GM21619 (cell line): ENCODE results near the gene PRKX.
"Not testable (repeated sequence)": the region's sequence is repeated elsewhere in the genome, so short reads cannot be mapped to it uniquely, and the experiment has no call there.

ENCODE experiments used
- ATAC-seq: cut with Tn5 transposase; IDR thresholded peaks from one replicate; pipeline ENCODE4 v1.9.1; 2021; ENCODE audit not compliant: unreplicated experiment

Gene PRKX

DNA sequence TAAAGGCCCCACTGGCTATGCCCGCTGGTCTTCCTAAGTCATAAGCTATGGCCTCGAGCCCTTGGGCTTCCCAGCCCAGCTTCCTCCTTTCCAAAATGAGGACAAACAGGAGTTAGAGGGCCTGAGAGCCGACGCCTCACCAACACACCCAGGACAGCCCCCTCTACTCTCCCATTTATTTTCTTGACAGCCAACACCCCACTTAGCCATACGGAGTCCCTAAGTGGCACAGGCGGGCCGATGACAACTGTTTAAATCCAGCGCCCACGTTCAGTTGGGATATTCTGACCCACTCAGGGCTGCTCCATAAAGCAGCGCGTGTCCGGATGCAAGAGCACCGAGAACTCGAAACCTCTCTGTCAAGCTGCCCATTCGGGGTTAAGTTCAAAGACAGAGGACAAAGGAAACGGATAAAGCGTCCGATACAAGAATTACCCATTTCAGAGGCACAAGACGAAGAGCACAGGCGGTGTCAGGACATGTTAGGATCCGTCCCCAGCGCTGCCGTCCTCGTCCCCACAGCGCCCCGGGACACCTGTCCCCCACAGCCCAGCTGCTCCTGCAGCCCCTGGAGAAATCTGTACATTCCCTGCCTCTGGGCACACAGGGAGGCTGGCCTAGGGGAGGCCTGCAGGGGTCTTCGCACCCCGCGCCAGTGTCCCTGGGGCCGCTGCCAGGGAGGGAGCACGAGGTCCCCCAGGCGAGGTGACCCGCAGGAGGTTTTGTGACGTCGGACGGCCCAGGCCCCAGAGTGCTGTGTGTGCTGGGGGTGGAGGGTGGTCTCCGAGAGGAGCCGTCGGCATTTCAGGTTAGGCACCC lies 1.2 kb downstream of the PRKX start:
- ATAC-seq, result peak; percentile 8

DNA sequence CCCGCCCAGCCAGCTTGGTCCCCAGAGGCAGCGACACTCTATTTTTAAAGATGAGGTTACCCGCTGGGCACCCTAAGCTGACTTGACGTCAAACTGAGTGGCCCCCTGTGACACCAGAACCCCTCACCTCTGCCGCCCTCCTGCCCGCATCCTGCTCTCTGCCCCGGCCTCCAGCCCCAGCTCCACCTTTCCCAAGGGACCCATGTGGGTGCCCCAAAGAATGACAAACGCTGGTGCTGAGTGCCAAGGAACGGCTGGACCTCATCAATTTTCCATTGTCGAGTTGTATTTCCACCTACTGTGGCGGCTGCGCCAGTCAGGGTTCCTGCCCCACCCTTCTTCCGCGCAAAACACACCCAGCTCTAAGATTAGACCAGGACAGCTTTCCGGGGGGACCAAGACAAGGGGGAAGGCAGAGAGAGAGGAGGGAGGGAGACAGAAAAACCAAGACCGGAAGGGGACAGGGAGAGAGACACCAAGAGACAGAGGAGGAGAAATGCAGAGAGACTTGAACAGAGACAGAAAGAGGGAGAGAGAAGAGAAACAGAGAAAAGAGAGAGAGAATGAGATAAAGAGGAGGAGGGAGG lies 2.0 kb downstream of the PRKX start:
- peak; percentile 20 for ATAC-seq

DNA sequence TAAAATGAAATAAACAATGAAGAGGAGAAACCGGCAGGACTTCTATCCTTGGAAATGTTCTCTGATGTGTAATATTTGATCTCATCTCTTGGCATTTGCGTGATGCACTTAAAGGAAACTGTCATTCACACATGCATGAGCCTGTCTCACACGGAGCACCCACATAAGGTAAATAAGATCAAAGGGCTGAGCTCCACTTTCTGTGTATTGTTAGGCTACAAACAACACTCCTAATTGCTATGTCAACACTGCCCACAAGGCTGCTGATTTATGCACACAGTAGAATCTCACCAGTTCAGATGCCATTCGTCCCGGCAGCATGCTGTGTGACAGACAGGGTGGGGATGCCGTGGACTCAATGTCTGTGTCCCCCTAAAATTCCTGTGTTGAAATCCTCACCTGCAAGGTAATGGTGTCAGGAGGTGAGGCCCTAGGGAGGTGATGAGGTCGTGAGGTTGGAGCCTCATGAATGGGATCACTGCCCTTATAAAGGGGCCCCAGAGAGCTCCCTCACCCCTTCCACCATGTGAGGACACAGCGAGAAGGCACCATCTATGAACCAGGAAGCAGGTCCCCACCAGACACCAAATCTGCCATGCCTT lies 5.7 kb downstream of the PRKX start:
- ATAC-seq, result not testable (repeated sequence)

DNA sequence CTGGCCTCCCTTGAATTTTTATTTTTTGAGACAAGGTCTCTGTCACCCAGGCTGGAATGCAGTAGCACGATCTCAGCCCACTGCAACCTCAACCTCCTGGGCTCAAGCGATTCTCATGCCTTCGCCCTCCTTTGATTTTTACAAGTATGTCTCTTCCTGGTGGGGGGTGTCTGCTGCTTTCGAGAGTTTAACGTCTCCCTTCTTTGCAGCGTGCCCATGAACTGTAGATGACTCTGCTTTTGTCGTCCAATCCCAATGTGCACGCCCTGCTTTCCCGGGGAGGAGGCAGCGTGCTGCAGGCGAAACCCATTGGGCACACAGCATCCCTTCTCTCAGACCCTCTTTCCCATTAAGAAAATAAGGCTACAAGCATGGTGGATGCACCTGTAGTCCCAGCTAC lies 7.0 kb downstream of the PRKX start:
- ATAC-seq, result no peak

DNA sequence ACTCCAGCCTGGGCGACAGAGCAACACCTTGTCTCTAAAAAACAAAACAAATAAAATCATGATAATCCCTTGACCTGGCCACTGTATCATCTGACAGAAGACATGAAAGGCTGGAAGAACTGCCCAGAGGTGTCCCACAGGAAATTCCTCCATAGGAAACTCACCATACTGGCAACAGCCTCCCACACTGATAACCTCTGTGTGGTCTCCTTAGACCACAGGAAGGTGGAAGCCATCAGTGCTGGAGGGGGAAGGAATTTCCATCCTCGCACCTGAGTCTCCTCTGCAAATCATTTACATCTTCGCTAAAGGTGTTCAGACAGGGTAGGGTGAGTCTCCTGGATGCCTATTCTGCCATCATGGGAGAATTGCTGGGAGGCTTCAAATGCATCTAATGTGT lies 10.2 kb downstream of the PRKX start:
- not testable (repeated sequence) for ATAC-seq

DNA sequence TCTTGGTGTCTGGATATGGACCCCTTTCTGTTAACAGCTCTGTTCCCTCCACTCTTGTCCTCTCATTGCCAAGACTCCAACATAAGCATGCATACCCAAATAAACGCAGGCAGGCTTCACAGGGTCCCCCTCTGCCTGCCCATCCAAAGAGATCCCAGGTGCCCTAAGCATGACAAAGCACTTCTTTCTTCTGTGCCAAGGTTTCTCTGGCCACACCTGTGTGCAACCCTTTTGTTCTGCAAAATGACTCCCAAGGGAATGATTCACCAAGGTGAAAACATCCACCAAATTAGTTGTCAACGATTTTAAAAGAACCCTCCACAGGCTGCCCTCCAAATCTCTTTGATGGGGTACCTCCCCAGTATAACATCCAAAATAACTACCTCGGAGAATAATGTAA lies 11.4 kb downstream of the PRKX start:
- ATAC-seq, result not testable (repeated sequence)

DNA sequence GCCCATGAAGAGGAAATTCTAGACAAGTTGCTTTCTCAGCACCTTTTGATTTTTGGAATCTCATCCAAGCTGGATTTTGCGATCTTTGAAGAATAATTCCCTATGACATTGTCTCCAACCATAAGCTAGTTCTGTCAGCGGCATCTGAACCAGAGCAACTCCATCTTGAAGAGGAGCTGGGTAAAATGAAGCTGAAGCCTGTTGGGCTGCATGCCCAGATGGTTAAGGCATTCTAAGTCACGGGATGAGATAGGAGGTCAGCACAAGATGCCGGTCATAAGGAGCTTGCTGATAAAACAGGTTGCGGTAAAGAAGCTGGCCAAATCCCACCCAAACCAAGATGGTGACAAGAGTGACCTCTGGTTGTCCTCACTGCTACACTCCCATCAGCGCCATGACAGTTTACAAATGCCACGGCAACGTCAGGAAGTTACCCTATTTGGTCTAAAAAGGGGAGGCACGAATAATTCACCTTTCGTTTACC lies 12.0 kb downstream of the PRKX start:
- not testable (repeated sequence) for ATAC-seq

DNA sequence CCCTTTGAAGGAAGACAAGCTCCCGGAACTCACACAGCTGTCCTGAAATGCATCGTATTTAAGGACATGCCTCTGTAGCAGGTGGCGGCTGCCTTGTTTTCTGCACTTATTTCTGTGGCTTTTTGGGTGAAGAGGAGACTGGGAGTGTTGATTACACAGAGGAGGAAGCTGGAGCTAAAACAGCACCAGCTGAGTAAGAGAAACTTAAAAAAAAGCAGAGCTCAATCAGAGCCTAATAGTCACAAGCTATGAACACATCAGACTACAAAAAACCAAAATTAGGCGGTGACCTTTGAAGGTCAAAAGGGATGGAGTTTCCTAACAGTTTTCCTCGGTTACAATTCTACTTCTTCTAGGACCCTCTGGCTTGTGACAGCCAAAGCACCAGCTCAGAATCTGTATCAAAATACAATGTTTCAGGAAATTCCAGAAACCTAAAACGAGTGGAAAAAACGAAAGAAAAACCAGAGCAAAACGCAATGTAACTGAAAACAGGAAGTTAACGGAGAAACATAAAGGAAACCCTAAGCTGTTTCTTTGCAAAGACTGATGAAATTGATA lies 13.5 kb downstream of the PRKX start:
- ATAC-seq, result peak; percentile 57

DNA sequence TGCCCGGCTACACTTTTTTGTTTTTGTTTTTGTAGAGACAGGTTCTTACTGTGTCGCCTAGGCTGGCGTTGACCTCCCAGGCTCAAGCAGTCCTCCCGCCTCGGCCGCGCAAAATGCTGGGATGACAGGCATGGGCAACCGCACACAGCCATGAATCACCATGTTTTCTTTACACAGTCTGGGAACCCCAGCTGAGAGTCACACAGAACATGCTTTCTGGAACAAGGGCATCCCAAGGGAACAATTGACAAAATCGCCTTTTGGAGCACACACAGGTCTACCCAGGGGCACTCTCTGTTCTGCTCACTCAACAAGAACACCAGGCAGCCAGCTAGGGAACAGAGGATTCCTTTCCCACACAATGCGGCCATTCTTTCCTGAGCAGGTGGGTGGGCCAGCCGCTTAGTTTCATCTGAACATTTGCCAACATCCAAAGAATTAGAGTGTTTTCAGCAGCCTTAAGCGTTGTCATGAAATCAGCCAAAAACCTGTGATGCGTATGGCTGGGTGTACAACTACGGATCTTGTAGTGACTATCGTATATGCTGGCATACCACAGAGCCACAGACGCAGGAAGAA lies 15.7 kb downstream of the PRKX start:
- ATAC-seq, result no peak

DNA sequence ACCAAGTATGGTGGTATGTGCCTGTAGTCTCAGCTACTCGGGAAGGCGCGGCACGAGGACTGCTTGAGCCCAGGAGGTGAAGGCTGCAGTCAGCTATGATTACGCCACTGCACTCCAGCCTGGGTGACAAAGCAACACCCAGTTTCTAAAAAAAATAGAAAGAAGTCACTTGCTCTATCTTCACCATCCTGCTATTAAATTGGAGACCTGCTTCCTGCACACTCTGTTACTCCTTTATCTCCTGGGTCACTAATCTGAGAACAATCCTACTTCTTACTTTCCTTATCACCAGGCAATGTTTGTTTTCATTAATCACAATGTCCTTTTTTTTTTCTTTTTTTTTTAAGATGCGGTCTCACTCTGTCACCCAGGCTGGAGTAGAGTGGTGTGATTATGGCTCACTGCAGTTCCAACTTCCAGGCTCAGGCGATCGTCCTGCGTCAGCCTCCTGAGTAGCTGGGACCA lies 16.2 kb downstream of the PRKX start:
- ATAC-seq, result no peak

DNA sequence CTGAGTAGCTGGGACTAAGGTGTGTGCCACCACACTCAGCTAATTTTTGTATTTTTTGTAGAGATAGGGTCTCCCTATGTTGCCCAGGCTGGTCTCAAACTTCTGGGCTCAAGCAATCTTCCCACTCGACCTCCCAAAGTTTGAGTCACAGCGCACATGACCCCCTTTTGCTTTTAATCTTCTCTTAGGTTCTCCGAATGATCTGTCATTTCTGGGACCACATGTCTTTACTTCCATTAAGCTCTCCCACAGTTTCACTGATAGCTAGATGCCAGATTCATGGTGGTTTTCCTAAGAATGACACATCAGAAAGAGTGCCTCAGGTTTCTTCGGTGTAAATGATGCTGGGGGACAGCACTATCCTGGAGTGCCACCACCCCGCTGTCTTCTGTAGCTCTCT lies 17.9 kb downstream of the PRKX start:
- no peak for ATAC-seq

DNA sequence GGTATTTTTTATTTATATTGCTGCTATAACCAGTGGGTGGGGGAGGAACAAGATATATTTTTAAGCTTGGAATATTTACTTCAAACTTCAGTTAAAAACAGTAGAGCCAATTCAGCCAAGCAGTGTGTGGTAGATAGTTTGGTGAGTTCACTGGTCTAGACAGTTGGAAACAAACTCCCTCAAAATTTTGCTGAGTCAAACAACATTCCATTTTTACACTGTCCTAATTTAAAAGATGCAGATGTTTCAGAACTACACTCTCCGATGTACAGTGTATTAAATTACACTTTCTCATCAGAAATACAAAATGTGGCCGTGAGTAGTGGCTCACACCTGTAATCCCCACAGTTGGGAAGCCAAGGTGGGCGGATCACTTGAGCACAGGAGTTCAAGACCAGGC lies 23.3 kb downstream of the PRKX start:
- no peak for ATAC-seq

DNA sequence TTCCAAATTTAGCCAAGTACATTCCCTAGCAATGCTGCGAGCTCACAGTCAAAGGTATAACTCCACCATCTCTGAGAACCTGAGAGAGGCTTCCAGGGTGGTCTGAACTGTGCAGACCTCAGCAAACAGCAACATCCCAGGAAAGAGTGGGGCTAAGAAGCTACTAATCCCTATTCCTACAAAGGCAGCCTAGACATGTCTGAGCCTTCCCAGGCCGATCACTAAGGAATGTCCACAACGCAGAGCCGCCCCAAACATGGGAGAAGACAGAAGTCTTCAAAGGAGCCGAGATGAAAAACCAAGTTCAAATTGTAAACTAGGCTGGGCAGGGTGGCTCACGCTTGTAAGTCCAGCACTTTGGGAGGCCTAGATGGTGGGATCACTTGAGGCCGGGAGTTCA lies 30.2 kb downstream of the PRKX start:
- not testable (repeated sequence) for ATAC-seq

DNA sequence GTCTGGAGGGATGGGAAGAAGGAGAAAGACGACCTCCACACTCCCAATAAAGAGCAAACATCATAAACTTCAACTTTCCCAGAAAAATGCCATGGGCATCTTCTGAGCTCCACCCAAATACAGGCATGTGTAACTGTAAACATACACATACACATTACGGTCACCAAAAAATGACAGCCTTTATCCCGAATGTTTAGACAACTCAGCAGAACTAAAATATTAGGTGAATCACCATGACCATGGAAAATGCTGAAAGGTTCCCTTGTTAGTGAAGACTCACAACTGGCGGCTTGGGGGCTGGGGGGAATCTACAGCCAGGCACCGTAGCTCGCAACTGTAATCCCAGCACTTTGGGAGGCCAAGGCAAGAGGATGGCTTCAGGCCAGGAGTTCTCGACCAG lies 33.0 kb downstream of the PRKX start:
- no peak for ATAC-seq

DNA sequence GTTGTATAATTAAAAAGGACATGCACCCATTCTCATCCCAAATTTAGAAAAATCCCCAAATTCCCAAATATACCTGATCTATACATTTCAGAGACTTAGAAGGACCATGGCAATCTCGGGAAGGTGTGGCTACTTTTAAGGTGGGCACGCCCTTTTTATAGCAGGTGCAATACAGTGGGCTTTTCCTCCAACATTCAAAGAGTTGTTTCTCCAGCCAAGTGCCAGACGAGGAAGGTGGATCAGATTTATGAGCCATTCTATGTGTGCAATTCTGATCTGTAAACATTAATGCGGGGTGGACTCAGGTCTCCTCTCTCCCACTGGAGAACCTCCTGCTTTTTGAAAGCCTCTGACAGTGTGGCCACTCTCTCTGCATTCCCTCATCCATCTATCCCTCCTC lies 33.8 kb downstream of the PRKX start:
- no peak for ATAC-seq

DNA sequence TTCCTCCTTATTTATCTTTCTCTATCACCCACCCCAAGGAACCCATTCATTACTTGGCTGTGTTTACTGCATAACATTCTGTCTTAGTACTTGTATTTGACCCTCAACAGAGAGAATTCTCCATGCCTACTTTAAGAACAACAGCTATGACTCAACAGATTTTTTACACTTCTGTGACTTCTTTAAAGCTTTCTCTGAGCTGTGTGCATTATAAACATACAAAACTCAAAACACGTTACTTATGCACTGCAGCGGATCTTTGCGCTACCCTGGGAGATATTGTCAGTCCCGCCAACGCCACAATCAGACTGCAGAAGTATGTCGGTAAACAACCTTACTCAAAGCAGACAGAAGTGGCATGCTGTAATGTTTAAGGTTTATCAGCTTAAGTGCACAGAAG lies 35.1 kb downstream of the PRKX start:
- ATAC-seq, result no peak

DNA sequence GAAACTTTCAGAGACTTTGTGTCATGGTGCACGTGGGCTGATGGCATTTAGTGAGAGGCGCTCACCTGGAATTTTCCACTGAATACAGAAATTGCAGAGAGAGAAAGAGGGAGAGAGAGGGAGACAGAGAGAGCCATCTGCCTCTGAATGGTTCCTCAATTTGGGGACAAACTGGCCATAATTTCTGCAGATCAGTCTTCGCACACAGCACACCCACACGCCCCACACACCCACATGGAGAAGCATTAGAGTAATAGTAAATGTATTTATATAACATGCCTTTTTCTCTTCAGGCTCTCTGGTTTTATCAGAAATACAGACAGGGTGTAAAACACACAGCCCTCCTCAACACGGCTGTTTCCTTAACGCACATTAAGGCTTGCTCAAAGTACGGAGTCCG lies 38.6 kb downstream of the PRKX start:
- ATAC-seq, result no peak

DNA sequence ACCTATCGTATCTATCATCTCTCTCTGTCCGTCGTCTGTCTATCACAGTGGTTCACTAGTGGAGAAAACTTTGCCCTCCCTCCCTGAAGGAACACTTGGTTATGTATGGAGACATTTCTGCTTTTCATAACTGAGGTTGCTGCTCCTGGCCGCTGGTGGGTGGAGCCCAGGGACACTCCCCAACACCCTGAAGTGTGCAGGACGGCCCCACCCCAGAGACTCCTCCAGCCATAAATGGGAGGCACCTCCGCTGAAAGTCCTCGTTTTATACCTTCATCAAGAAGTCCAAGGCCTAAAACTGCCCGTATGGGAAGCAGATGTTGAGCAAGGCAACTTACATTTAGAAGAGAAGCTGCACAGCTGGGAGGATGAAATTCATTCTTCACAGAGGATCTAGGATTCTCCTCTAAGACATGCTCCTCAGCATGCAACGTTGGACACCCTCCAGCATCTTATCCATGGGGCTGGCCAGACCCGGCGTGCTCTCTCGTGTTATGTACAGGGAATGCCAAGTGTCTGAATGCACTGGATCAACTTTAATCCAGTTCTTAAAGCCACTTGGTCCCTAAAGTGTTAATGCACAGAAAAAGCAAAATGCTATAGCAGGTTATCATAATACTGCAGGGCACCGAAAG lies 43.5 kb downstream of the PRKX start:
- no peak for ATAC-seq

DNA sequence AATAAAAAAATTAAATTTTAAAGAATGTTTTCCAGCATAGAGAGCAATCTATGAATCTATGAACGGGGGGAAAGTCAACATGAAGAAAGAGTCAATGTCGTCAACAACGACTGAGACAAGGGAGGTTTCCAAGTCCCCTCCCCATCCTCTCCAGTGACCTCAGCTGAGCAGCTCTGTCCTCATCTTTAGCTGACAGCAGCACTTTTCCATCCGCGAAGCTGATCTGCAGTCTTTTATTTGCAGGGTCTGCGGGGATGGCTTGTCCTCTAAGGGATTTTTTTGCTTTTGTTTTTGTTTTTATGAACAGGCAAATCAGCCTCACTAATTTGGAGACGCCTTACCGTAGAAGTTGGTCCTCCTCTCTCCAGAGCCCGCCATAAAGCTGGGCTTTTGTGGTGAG lies 46.5 kb downstream of the PRKX start:
- no peak for ATAC-seq

DNA sequence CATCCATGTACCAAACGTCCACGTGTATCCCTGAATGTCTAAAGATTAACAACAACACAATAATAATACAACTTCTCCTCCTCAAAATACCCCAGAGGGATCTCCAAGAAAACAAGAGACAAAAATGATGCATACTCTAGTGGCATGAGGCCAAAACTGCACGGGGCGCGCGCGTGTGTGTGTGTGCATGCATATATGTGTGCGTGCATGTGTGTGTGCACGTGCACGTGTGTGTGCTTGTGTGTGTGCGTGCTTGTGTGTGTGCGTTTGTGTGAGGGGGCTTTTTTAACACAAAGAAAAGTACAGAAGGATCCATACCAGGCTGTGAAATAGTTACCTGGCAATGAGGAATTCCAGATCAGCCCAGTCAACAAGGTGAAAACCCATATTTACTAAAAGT lies 48.5 kb downstream of the PRKX start:
- no peak for ATAC-seq
